ENCODE data around the gene MYO16.

The MYO16 gene

GRCh38 chr13:108681986-108682575 is 52.7 kb downstream of the MYO16 start:
- TF ChIP-seq ZNF274 (IDR thresholded peaks at IDR 0.05; ENCODE audit: low read depth, low read length) = no peak
- no peak overlapping the region for H3K4me3 ChIP-seq (ENCODE audit: low read length)

GRCh38 chr13:108682714-108683113 is 53.3 kb downstream of the MYO16 start:
- no peak for TF ChIP-seq ZNF274 (IDR thresholded peaks at IDR 0.05; ENCODE audit: low read depth, low read length)

GRCh38 chr13:108686027-108686426 is 56.6 kb downstream of the MYO16 start:
- H3K4me3 ChIP-seq (ENCODE audit: low read length) = no peak overlapping the region
- no peak for TF ChIP-seq ZNF274 (IDR thresholded peaks at IDR 0.05; ENCODE audit: low read depth, low read length)

More at GRCh38 chr13:108682714-108683113, 53.3 kb downstream of the MYO16 start:
- H3K4me3 ChIP-seq (ENCODE audit: low read length) = no peak overlapping the region

GRCh38 chr13:108690726-108691125 is 61.3 kb downstream of the MYO16 start:
- no peak for TF ChIP-seq ZNF274 (IDR thresholded peaks at IDR 0.05; ENCODE audit: low read depth, low read length)
- no peak overlapping the region for H3K4me3 ChIP-seq (ENCODE audit: low read length)

GRCh38 chr13:108700422-108701170 is 71.2 kb downstream of the MYO16 start:
- no peak overlapping the region for H3K4me3 ChIP-seq (ENCODE audit: low read length)
- no peak for TF ChIP-seq ZNF274 (IDR thresholded peaks at IDR 0.05; ENCODE audit: low read depth, low read length)

- H3K4me3 ChIP-seq (ENCODE audit: low read length) = no peak overlapping the region
- no peak for TF ChIP-seq ZNF274 (IDR thresholded peaks at IDR 0.05; ENCODE audit: low read depth, low read length)
Observed at GRCh38 chr13:108702171-108702570, 72.8 kb downstream of the MYO16 start.

GRCh38 chr13:108705031-108705430 is 75.6 kb downstream of the MYO16 start:
- H3K4me3 ChIP-seq (ENCODE audit: low read length) = no peak overlapping the region
- no peak for TF ChIP-seq ZNF274 (IDR thresholded peaks at IDR 0.05; ENCODE audit: low read depth, low read length)

GRCh38 chr13:108707584-108707983 is 78.2 kb downstream of the MYO16 start:
- TF ChIP-seq ZNF274 (IDR thresholded peaks at IDR 0.05; ENCODE audit: low read depth, low read length) = no peak

GRCh38 chr13:108708921-108709320 is 79.5 kb downstream of the MYO16 start:
- H3K4me3 ChIP-seq (ENCODE audit: low read length) = no peak overlapping the region
- no peak for TF ChIP-seq ZNF274 (IDR thresholded peaks at IDR 0.05; ENCODE audit: low read depth, low read length)

More at GRCh38 chr13:108707584-108707983, 78.2 kb downstream of the MYO16 start:
- H3K4me3 ChIP-seq (ENCODE audit: low read length) = no peak overlapping the region

- H3K4me3 ChIP-seq (ENCODE audit: low read length) = no peak overlapping the region
- TF ChIP-seq ZNF274 (IDR thresholded peaks at IDR 0.05; ENCODE audit: low read depth, low read length) = no peak
Observed at GRCh38 chr13:108711386-108711785, 82.0 kb downstream of the MYO16 start.

GRCh38 chr13:108725471-108725870 is 96.1 kb downstream of the MYO16 start:
- H3K4me3 ChIP-seq (ENCODE audit: low read length) = no peak overlapping the region
- no peak for TF ChIP-seq ZNF274 (IDR thresholded peaks at IDR 0.05; ENCODE audit: low read depth, low read length)

GRCh38 chr13:108728370-108728769 is 99.0 kb downstream of the MYO16 start:
- no peak for TF ChIP-seq ZNF274 (IDR thresholded peaks at IDR 0.05; ENCODE audit: low read depth, low read length)
- H3K4me3 ChIP-seq (ENCODE audit: low read length) = no peak overlapping the region

GRCh38 chr13:108733022-108733560 is 103.7 kb downstream of the MYO16 start:
- TF ChIP-seq ZNF274 (IDR thresholded peaks at IDR 0.05; ENCODE audit: low read depth, low read length) = no peak
- no peak overlapping the region for H3K4me3 ChIP-seq (ENCODE audit: low read length)

- H3K4me3 ChIP-seq (ENCODE audit: low read length) = no peak overlapping the region
- TF ChIP-seq ZNF274 (IDR thresholded peaks at IDR 0.05; ENCODE audit: low read depth, low read length) = no peak
Observed at GRCh38 chr13:108734676-108735075, 105.3 kb downstream of the MYO16 start.

- H3K4me3 ChIP-seq (ENCODE audit: low read length) = no peak overlapping the region
- no peak for TF ChIP-seq ZNF274 (IDR thresholded peaks at IDR 0.05; ENCODE audit: low read depth, low read length)
Observed at GRCh38 chr13:108741930-108742329, 112.5 kb downstream of the MYO16 start.

All from GM08714 (cell line).